Peyer's patch (tissue), 4 donors: ENCODE results near the gene CYP4V2. TPM values are rescaled to one million over a fixed set of nuclear protein-coding genes. Genes with fewer than 3 reads are reported as not detected.

Experiments used
- DNase-seq, 3 donors: peaks; one replicate each; pipeline ENCODE4 v3.0.0-alpha.2; 2017 to 2019
- H3K27ac ChIP-seq, 4 donors: fragments of 200-600 bp; sonication (generic); one replicate each; pipeline ENCODE4 v1.5.1; 2016 to 2019
- H3K27me3 ChIP-seq, 2 donors: fragments of 200-600 bp; sonication (generic); one replicate each; pipeline ENCODE4 v1.5.1; 2019
- H3K36me3 ChIP-seq, 3 donors: fragments of 200-600 bp; sonication (generic); one replicate each; pipeline ENCODE4 v1.5.1; 2016 to 2019
- H3K4me1 ChIP-seq, 4 donors: fragments of 200-600 bp; sonication (generic); one replicate each; pipeline ENCODE4 v1.5.1; 2016 to 2019
- H3K4me3 ChIP-seq, 4 donors: fragments of 200-600 bp; sonication (generic); 1 replicate in 3 of 4; 2 replicates in 1 of 4; pipeline ENCODE4 v1.5.1; 2016 to 2019; ENCODE audit warnings: mild to moderate bottlenecking in 1 of 4
- H3K9me3 ChIP-seq, 4 donors: fragments of 200-600 bp; sonication (generic); one replicate each; pipeline ENCODE4 v1.5.1; 2016 to 2019; ENCODE audit warnings: mild to moderate bottlenecking in 1 of 4
- POLR2A ChIP-seq, 2 donors: fragments of 450-650 bp; IDR thresholded peaks; one replicate each; pipeline ENCODE4 v1.5.1; 2017; ENCODE audit warnings: antibody characterized with exemption in 2 of 2, mild to moderate bottlenecking in 2 of 2, moderate library complexity in 2 of 2
- total RNA-seq, 4 donors: library from RNA; depleted of rRNA; stranded (reverse); fragments of >200 nt; gene quantifications; one replicate each; pipeline ENCODE4 v1.1.0, GENCODE V29; 2016
- TF ChIP-seq, protein P1 (sequence below), 6 experiments: fragments of 450-650 bp in 4 of 6; fragments of 200-600 bp in 2 of 6; sonication (generic) in 1 of 6; IDR thresholded peaks; one replicate each; pipeline ENCODE4 v1.5.1; 2017 to 2019; ENCODE audit warnings: antibody characterized with exemption in 6 of 6, mild to moderate bottlenecking in 3 of 6, moderate library complexity in 1 of 6

Gene CYP4V2
- total RNA-seq, 4 donors from 2014 or later, result 37.1 to 119 (median 94.7) TPM

DNA sequence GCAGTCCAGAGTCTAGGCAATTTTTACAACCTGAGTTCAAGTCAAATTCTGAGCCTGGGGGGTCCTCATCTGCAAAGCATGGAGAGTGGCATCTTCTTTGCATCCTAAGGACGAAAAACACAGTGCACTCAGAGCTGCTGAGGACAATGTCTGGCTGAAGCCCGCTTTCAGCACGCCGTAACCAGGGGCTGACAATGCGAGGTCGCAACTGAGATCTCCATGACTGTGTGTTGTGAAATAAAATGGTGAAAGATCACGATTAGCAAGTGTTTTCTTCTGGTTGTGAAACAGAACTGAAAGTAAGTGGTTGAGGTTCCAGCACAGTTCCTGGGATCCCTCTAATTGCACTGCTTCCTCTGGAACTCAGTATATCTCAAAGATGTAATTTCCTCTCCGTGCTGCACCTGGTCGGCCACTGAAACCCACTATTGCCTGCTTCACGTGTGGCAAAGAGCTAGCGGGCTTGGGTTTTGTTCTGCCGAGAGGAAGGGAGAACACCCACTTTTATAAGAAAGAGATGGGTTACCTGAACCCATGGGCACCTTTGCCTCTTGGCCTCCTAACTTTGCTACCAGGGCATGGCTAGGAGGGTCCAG lies 66.9 kb downstream of the CYP4V2 start:
- Histone ChIP-seq H3K9me3 (no peaks in the 10 kb centered on the region), H3K4me1 (no peaks in the 10 kb centered on the region), H3K36me3 (peaks cover 0 to 6% (median 0%) of the 10 kb centered on the region in 3 donors), H3K27ac (no peak overlapping the region), H3K27me3 (no peaks in the 10 kb centered on the region), H3K4me3 (no peak overlapping the region)
- no peak for DNase-seq
- no peak for TF ChIP-seq POLR2A (IDR thresholded peaks at IDR 0.05)
- TF ChIP-seq, protein P1, sequence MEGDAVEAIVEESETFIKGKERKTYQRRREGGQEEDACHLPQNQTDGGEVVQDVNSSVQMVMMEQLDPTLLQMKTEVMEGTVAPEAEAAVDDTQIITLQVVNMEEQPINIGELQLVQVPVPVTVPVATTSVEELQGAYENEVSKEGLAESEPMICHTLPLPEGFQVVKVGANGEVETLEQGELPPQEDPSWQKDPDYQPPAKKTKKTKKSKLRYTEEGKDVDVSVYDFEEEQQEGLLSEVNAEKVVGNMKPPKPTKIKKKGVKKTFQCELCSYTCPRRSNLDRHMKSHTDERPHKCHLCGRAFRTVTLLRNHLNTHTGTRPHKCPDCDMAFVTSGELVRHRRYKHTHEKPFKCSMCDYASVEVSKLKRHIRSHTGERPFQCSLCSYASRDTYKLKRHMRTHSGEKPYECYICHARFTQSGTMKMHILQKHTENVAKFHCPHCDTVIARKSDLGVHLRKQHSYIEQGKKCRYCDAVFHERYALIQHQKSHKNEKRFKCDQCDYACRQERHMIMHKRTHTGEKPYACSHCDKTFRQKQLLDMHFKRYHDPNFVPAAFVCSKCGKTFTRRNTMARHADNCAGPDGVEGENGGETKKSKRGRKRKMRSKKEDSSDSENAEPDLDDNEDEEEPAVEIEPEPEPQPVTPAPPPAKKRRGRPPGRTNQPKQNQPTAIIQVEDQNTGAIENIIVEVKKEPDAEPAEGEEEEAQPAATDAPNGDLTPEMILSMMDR (IDR thresholded peaks at IDR 0.05), result no peak

DNA sequence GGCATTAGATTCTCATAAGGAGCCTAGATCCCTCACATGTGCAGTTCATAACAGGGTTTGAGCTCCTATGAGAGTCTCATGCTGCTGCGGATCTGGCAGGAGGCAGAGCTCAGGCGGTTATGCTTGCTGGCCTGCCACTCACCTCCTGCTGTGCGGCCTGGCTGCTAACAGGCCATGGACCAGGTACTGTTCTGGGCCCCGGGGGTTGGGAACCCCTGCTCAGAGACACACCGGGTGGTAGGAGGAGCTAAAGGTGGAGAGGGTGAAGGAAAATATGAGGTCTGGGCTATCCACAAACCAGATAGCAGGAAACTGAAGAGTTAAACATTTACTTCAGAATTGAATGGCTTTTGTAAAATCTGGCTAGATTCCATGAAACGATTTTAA lies 68.7 kb downstream of the CYP4V2 start:
- no peaks in the 10 kb centered on the region for H3K4me1 ChIP-seq
- H3K27ac ChIP-seq, result no peak overlapping the region
- H3K9me3 ChIP-seq, result no peaks in the 10 kb centered on the region
- DNase-seq, result no peak
- no peak overlapping the region for H3K4me3 ChIP-seq
- peaks cover 0 to 6% (median 0%) of the 10 kb centered on the region in 3 donors for H3K36me3 ChIP-seq
- no peaks in the 10 kb centered on the region for H3K27me3 ChIP-seq
- TF ChIP-seq POLR2A (IDR thresholded peaks at IDR 0.05), result no peak
- TF ChIP-seq, protein P1 (IDR thresholded peaks at IDR 0.05), result no peak

Other genes with a start within 250 kb of the CYP4V2 start
- gene TLR3, start 122.4 kb upstream of the CYP4V2 start, total RNA-seq, result 10 to 100 TPM in 3 of 4 donors, 1 to 10 TPM in 1; 5.0 to 49.4 (median 12.8) TPM
- 10 to 100 TPM; 11.2 to 14.0 (median 12.6) TPM for gene FAM149A, start 86.9 kb upstream of the CYP4V2 start, total RNA-seq
- 1 to 10 TPM in 3 of 4 donors, not detected in 1; 4.5 to 8.6 (median 7.5) TPM for gene KLKB1, start 35.9 kb downstream of the CYP4V2 start, total RNA-seq
- 1 to 10 TPM in 2 of 4 donors, not detected in 2; 3.2 to 3.5 TPM for gene F11, start 74.6 kb downstream of the CYP4V2 start, total RNA-seq